RWPE1 (cell line): ENCODE results near the gene TMEM59.

ENCODE experiments used
- CTCF ChIA-PET: fragments of 350-600 bp; sonication (Branson Sonifier 250); formaldehyde crosslinking; extraction: SDS; loops from one replicate; lab custom pipeline; 2021; lab: Yijun Ruan, JAX
- POLR2A ChIA-PET: fragments of 400-600 bp; formaldehyde crosslinking; extraction: SDS; loops from one replicate; lab custom pipeline; 2020; ENCODE audit warnings: antibody characterized with exemption; ENCODE audit not compliant: low non-redundant PET; lab: Yijun Ruan, JAX
- DNase-seq: peaks from one replicate; pipeline ENCODE4 v3.0.0; 2012; ENCODE audit warnings: low spot score
- H3K27ac ChIP-seq: fragments of 450-650 bp; 2 replicates; pipeline ENCODE4 v1.5.1; 2017
- TF ChIP-seq, protein P1 (sequence below): fragments of 450-650 bp; conservative IDR thresholded peaks from 2 replicates; pipeline ENCODE4 v1.5.1; 2017; ENCODE audit warnings: low read depth, mild to moderate bottlenecking

TMEM59 gene

DNA sequence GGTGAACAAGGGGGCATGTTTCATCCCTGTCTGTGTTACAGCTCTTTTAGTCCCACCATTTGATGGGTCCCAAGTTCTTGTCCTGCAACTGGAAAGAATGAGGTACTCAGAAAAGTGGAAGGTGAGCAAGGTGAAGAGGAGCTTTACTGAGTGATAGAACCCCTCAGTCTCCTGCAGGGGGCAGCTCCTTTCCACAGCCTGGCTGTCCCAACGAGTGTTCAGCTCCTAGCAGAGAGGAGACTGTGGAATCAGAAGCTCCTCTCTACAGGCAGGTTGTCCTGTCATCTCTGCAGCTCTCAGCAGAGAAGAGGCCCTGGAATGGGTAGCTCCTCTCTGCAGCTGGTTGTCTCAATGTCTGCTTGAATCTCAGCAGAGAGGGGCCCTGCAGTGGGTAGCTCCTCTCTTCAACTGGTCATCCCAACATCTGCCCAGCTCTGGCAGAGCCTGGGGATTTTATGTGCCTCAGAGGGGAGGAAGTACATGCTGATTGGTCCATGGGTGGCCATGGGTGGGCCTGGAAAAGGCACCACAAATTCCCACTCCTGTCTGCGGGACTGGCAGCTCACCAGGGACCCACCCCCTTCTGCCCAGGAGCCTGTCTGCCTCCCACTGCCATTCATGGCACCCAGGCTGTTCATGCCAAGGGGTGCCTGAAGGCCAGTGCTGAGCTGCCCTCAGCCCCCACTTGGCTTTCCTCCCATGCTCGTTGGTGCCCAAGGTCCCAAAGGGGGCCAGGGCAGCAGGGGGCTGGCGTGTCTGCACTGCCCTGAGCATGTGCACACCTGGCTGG is 60.7 kb downstream of the TMEM59 start:
- CTCF ChIA-PET: interaction anchor here (0.5 to 0.7 kb wide), 2 partner anchors 84 to 246 kb away, joined by 3 read pairs; no protein-coding TSS in a partner anchor
- no peak overlapping the region for H3K27ac ChIP-seq
- TF ChIP-seq, protein P1, sequence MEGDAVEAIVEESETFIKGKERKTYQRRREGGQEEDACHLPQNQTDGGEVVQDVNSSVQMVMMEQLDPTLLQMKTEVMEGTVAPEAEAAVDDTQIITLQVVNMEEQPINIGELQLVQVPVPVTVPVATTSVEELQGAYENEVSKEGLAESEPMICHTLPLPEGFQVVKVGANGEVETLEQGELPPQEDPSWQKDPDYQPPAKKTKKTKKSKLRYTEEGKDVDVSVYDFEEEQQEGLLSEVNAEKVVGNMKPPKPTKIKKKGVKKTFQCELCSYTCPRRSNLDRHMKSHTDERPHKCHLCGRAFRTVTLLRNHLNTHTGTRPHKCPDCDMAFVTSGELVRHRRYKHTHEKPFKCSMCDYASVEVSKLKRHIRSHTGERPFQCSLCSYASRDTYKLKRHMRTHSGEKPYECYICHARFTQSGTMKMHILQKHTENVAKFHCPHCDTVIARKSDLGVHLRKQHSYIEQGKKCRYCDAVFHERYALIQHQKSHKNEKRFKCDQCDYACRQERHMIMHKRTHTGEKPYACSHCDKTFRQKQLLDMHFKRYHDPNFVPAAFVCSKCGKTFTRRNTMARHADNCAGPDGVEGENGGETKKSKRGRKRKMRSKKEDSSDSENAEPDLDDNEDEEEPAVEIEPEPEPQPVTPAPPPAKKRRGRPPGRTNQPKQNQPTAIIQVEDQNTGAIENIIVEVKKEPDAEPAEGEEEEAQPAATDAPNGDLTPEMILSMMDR: no peak
- POLR2A ChIA-PET: no interaction called here
- no peak for DNase-seq

GRCh38 chr1:53987880-53988279 is 65.1 kb downstream of the TMEM59 start:
- H3K27ac ChIP-seq: no peak overlapping the region
- CTCF ChIA-PET: no interaction called here
- DNase-seq: no peak
- POLR2A ChIA-PET: no interaction called here
- TF ChIP-seq, protein P1: no peak

DNA sequence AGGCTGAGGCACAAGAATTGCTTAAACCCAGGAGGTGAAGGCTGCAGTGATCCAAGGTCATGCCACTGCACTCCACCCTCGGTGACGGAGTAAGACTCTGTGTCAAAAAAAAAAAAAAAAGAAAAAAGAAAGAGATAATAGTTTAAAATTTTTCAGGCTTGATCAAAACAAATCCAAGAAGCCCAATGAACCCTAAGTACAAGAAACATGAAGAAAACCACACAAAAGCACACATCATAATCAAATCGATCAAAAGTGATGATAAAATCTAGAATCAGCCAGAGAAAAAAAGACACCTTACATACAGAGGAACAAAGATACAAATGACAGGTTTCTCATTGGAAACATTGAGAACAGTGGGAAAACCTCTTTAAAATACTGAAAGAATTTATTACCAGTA is 66.5 kb downstream of the TMEM59 start:
- H3K27ac ChIP-seq: no peak overlapping the region
- TF ChIP-seq, protein P1: no peak
- CTCF ChIA-PET: no interaction called here
- POLR2A ChIA-PET: no interaction called here
- no peak for DNase-seq

- POLR2A ChIA-PET: no interaction called here
Observed at GRCh38 chr1:53984726-53985125, 68.3 kb downstream of the TMEM59 start.

DNA sequence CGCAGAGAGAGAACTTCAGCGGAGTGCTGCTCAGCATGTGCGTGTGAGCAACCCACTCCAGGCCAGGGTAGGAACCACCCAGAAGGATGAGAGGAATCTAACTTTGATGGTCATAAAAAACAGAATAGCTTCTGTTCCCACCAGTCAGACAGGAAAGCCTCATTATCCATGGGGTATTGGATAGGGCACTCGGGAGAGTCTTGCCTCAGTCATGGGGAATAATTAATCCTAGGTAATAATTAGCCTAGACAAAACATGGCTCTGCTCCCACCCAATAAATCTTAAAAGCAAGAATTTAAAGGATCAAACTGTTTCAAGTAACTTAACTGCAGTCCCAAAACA is 70.3 kb downstream of the TMEM59 start:
- TF ChIP-seq, protein P1: no peak
- POLR2A ChIA-PET: no interaction called here
- H3K27ac ChIP-seq: no peak overlapping the region
- CTCF ChIA-PET: no interaction called here
- DNase-seq: no peak

More at GRCh38 chr1:53984726-53985125, 68.3 kb downstream of the TMEM59 start:
- DNase-seq: no peak
- CTCF ChIA-PET: no interaction called here
- TF ChIP-seq, protein P1: no peak
- H3K27ac ChIP-seq: no peak overlapping the region

DNA sequence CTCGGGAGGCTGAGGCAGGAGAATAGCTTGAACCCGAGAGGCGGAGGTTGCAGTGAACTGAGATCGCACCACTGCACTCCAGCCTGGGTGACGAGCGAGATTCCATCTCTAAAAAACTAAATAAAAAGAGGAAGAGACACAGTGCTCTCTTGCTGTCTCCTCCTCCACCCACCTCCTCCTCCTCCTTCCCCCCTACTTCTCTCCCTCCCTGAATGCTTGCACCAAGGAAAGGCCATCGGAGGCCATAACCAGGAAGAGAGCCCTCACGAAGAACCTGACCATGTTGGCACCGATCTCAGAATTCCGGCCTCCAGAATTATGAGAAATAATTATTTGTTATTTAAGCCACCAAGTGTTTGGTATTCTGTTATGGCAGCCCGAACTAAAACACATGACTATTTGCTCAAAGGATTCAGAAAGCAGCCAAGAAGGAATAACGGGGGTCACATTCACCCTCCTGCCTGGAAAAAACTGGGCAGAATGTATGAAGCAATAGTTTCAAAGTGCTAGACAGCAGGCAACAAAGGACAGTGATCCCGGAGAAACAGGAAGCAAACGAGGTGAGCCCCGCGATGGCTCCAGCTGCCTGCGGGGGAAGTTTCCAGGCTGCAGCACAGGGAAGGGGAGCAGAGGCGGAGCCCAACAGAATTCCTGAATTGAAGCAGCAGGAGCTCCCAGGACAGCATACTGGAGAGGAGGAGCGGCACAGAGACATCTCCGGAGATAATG is 70.8 kb downstream of the TMEM59 start:
- POLR2A ChIA-PET: no interaction called here
- CTCF ChIA-PET: no interaction called here
- DNase-seq: no peak
- no peak overlapping the region for H3K27ac ChIP-seq
- TF ChIP-seq, protein P1: no peak
